ENCODE data around the gene HOXD12.
A peak's percentile ranks its signal among the peaks of the same experiment; 100 is the strongest.

GRCh38 chr2:176130147-176130956 is 30.8 kb downstream of the HOXD12 start:
- TF ChIP-seq CTCF (IDR thresholded peaks at IDR 0.05; ENCODE audit: poor library complexity, severe bottlenecking) (no peak), RAD21 (conservative IDR thresholded peaks at IDR 0.05) (peak; percentile 41), EP300 (conservative IDR thresholded peaks at IDR 0.05; ENCODE audit: poor library complexity, severe bottlenecking) (peak; percentile 32), EZH2 (IDR thresholded peaks at IDR 0.05; ENCODE audit: borderline replicate concordance, insufficient read depth, low read length, poor library complexity, severe bottlenecking) (peak; percentile 63), TAF1 (IDR thresholded peaks at IDR 0.05; ENCODE audit: low read depth) (no peak), POLR2AphosphoS5 (IDR thresholded peaks at IDR 0.05) (no peak), REST (IDR thresholded peaks at IDR 0.05; ENCODE audit: borderline replicate concordance) (no peak)

All from neural cell (in vitro differentiated cells).